DMS53 treated with DMSO at 0.1 percent for 48 hours (cell line): ENCODE data around the gene KCNS1.
"Not testable (repeated sequence)": the region's sequence is repeated elsewhere in the genome, so short reads cannot be mapped to it uniquely, and the experiment has no call there.

Source experiments
- DNase-seq: peaks from one replicate; lab custom pipeline; 2025; ENCODE audit not compliant: unreplicated experiment; lab: John Stamatoyannopoulos, UW

KCNS1 gene

DNA sequence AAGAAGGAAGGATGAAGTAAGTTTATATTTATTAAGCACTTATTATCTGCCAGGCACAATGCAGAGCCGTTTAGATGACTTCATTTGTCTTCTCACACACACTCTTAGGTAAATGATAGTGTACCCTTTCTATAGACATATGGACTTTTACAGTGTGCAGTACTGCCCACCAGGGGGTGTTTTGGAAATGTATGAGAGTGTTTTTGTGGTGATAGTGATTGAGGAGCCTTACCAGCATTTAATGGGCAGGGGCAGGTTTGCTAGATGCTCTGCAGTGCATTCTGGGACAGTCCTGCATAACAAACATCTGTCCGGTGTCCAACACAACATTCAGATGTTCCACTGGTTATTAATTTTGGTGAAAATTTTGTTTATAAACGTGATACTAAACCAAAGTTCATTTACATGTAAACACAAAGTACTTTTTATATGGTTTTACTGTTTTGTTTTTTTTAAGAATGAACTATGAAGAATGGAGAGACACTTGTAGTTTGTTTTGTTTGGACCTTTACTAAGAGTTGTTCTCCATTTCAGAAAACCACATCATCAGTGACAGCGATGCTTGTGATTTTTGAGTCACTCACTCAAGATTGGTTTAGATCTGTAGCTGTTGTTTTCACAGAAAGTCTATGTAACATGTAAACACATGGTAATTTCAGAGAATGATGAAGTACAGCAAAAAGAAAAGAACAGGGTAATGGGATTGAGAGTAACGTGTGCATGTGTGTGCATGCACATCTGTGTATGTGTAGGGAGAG, 19.9 kb downstream of the KCNS1 start:
- DNase-seq: no peak

DNA sequence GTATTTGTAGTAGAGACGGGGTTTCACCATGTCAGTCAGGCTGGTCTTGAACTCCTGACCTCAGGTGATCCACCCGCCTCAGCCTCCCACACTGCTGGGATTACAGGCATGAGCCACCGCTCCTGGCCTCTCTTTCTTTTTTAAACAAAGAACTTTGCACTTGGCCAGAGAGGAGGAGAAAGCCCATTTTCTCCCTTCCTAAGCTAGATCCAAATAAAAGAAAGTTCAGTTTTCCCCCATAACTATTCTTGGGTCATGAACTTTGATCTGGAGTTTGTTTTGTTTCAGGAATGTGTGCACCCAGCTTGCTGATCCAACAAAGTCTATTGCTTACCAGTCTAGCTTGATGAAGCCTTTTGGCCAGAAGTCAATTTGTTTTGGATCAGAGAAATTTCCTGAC, 23.4 kb downstream of the KCNS1 start:
- DNase-seq: no peak

DNA sequence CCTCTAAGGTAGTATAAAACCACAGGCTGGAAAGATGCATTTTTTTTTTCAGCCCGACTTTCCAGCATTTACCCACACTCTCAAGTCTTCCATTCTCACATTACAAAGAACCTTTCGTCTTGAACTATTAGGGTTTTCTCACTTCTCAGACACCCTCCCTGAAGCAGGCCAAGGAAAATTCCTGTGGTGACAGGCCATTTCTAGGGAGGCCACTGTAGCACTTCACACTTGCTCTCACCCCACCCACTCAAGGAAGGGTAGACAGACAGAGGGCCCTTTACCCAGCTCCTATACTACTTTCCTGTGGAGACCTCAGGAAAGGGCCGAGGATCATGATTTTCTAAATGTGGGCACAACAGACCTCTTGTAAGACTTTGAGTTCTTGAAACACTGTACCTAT, 27.7 kb downstream of the KCNS1 start:
- no peak for DNase-seq

DNA sequence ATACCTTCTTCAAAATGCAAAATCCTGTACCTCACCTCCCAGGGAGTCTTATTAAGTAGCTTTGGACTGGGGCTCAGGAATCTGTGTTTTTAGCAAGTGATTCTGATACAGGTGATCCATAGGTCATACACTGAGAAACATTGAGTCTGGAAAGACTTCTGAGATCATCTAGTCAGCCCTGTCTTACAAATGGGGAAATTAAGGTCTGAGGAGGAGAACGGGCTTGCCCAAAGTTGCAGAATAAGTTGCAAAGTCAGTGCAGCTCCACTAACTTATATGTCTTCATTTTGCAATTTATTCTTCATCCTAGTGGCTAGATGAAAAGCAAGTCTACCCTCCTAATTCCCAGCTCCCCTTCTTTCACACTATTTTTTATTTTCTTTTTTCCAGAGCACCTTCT, 28.9 kb downstream of the KCNS1 start:
- DNase-seq: no peak

DNA sequence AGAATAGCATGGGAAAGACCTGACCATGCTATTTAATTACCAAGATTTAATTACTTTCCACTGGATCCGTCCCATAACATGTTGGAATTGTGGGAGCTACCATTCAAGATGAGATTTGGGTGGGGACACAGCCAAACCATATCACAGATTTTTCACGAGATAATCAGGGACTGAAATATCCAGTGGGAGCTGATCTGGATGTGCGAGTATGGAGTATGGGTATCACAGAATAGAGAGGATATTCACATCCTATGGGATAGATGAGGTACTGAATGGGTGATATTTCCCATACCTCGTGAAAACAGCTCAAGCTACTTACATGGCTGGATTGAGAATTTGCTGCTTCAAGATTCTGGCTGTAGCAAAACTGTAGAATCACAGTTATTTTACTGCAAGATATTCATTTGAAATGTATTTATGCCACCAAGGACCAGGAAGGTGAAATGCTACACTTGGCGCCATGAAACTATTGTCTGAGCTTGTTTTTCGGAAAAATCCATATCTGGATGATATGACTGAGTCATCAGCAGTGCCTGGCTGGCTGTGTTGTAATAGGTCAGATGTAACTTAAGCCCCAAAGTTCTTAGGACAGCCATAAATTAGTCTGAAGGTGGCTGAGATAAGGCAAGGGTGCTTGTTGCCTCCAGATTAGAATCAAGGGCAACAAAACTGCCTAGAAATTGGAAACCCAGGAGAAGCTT, 29.8 kb downstream of the KCNS1 start:
- DNase-seq: no peak

DNA sequence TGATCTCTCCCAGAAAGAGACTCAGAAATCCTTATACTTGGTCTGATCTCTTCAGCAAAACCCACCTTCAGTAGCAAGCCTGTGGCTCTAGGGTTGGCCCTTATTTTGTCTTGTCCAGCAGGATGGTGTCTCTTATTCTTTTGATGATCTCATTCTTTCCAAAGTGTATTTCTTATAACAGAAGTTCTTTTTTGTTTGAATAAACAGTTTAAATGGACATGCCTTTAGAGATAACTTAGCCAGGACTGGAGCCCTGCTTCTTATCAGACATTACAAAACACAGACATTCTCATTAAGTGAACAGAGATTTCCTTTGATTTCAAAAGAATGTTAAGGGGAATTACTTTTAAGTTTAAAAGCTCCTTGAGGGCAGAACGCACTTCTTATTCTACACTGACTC, 31.7 kb downstream of the KCNS1 start:
- DNase-seq: no peak

DNA sequence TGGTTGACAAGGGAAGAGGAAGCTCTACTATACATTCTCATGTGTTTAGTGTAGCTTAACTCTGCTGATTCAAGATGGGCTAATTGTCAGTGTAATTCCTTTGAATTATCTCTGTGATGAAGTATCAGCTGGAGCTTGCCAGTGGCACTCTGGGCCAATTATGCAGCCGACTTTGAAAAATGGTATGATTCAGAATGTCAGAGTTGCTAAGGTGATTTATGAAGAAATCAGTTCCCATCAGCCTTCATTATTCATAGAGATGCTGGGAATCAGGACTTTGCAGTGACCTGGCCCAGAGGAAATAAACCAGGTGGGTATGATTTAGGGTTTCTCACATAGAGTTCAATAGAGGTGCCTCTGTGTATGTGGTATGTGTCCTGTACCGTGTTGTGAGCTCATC, 33.4 kb downstream of the KCNS1 start:
- no peak for DNase-seq

DNA sequence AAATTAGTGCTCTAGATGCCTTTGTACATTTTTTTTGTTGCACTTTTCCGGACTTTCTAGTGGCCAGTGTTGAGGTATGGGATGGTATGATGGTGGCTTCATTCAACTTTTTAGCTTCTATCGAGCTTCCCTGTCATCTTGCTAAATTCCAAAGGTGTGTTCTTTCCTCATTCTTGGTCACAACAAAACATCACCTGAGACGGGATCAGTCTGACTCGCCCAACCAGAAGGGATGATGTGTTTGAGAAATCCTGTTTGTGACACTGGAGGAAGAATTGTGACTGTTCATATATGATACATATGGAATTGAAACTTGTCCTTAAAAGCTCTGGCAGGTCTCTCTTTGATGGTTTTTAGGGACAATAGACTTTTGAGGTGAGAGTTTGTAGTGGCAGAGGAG, 33.8 kb downstream of the KCNS1 start:
- no peak for DNase-seq

DNA sequence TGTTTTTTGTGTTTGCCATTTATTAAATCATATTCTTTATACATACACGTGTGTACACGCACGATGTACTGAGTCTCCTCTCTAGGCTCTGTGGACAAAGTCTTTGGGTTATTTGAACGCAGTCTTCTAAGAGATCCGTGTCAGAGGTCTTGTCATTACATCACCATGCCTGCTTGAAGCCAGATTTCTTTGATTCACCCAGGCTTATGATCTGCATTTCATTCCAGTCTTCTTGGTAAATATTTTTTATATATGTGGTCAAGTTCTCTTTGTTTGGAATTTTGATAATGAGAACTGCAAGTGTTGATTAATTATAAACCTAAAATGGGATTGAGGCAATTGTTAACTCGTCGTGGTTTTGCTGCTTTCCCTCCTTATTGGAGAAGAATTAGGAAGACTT, 34.6 kb downstream of the KCNS1 start:
- no peak for DNase-seq

DNA sequence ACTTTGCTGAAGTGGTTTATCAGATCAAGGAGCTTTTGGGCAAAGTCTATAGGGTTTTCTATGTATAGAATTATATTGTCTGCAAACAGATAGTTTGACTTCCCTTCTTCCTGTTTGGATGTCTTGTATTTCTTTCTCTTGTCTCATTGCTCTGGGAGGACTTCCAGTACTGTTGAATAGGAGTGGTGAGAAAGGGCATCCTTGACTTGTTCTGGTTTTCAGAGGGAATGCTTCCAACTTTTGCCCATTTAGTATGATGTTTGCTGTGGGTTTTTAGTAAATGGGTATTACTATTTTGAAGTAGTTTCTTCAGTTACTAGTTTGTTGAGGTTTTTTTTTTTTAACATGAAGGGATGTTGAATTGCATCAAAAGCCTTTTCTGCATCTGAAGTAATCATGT, 36.1 kb downstream of the KCNS1 start:
- no peak for DNase-seq

DNA sequence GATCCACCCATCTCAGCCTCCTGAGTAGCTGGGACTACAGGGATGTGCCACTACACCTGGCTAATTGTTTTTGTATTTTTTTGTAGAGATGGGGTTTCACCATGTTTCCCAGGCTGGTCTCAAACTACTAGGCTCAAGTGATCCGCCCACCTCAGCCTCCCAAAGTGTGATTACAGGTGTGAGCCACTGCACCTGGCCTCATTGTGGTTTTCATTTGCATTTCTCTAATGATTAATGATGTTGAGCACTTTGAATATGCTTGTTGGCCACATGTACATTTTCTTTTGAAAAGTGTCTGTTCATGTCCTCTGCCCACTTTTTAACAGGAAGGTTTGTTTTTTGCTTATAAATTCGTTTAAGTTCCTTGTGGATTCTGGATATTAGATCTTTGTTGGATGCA, 37.8 kb downstream of the KCNS1 start:
- not testable (repeated sequence) for DNase-seq

DNA sequence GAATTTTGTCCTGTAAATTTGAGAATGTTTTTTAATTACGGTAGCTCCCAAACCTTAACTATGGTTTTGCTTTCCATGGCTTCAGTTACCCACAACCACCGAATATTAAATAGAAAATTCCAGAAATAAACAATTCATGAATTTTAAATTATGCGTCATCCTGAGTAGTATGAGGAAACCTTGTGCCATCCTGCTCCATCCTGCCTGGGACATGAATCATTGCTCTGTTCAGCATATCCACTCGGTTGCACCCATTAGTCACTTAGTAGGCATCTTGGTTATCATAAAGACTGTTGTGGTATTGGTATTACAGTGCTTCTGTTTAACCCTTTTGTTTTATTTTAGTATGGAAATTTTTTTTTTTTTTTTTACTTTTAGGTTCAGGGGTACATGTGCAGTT, 39.7 kb downstream of the KCNS1 start:
- no peak for DNase-seq

DNA sequence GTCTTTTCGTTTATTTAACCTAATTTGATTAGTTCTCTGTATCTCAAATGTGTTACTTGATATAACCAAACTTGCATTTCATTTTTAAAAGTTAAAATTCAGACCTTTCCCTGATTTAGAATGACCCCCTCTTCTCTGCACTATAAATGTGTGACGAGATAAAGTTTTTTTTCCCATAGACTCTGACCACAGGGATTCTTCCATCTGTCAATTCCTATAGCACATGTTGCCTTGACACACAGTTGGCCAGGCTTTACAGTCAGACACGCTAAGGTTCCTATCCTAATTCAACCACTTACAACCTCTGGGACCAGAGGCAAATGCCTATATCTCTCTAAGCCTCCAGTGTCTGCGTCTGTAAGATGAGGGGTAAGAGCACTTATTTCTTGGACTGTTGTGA, 40.6 kb downstream of the KCNS1 start:
- no peak for DNase-seq

DNA sequence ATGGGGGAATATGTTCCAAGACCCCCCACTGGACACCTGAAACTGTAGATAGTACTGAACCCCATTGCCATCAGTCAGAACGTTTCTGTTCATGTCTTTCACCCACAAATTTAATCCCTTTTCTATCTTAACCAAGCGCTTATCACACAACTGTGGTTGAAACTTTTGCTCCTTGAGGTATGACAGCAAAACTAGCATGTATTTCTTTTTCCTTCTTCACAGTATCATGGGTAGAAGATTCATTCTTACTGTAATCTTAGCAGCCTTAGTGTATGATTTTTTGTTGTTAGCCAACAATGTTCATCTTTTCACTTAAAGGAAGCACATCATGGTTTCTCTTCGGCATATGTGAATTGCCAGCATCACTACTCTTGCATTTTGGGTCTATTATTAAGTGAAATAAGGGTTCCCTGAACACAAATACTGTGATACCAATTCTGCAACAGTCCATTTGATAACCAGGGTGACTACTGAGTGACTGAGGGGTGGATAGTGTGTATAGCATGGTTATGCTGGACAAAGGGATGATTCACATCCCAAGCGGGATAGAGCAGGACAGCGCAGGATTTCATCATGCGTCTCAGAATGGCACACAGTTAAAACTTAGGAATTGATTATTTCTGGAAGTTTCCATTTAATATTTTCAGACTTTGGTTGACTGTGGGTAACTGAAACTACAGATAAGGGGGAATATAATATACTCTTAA, 41.8 kb downstream of the KCNS1 start:
- DNase-seq: no peak

DNA sequence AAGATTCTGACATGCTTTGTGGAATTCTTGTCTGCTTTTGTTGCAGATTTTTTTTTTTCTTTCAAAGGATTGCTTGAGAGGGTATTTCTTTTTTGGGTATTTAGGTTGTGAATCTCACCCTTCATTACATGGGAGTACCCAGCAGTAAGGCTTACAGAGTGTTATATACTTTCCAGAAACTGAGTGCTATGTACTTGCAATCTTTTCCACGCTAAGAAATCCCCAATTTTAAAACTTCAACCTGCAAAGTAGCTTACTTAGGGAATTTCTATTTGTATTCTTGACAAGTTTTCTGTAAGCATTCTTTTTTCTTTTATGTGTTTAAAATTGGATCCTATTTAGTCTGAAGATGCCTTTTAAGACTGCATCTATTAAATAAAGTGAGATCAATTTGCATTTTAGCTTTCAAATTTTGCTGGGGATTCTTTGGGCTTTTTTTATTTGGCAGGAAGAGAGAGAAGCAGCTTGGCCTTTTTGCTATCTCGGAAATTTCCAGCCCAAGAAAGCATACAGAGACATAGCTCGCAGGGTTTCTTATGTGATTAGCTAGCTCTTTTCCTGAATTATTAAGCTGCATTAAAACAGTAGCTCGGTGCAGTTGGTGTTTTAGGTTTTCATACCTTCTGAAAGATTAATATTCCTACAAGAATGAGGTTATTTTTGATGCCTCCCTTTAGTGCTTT, 42.6 kb downstream of the KCNS1 start:
- DNase-seq: no peak

DNA sequence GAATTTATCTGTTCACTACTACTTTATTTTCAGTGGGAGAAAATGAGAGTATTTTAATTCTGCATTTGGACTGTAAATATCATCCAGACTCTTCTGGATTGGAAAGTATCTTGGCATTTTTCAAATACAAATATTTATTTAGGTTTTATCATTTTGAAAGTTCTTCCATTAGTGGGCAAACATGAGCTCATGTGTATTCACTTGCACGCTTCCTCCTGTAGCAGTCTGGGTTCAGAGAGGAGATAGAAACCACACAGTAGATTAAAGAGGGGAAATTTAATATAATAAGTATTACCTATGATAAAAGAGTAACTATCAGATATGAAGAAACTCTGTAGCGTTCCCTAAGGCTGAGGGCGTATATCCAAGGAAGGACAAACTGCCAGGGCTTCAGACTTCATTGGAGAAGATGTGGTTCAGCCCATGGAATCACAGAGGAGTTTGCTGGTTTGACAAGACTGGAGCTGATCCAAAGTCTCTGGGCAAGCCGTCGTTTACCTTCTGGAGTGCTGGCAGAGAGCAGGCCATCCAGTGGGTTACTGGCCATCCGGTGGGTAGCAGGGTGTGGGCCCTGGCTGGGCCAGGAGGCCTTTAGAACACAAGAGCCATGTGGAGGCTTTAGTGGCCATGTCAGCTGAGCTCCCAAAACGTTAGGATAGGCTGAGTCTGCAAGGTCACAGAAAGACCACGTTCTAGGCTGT, 44.3 kb downstream of the KCNS1 start:
- no peak for DNase-seq

DNA sequence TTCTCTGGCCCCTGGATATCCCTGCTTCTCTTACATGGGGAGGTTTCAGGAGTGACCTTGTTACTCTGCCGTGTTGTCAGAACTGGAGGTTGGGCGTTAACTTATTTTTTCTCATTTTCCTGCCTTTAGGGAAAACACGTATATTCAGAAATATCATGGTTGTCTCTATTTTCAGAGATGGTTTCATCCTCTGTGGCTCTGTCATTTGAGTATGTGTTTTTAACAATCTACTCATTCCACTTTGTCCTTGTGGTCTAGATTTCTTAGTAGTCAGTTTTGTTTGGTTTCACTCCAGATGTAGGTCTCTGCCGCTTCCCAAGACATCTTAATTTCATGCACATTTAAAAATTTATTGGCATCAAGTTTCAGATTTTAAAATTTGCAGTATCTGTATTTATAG, 45.9 kb downstream of the KCNS1 start:
- DNase-seq: no peak

DNA sequence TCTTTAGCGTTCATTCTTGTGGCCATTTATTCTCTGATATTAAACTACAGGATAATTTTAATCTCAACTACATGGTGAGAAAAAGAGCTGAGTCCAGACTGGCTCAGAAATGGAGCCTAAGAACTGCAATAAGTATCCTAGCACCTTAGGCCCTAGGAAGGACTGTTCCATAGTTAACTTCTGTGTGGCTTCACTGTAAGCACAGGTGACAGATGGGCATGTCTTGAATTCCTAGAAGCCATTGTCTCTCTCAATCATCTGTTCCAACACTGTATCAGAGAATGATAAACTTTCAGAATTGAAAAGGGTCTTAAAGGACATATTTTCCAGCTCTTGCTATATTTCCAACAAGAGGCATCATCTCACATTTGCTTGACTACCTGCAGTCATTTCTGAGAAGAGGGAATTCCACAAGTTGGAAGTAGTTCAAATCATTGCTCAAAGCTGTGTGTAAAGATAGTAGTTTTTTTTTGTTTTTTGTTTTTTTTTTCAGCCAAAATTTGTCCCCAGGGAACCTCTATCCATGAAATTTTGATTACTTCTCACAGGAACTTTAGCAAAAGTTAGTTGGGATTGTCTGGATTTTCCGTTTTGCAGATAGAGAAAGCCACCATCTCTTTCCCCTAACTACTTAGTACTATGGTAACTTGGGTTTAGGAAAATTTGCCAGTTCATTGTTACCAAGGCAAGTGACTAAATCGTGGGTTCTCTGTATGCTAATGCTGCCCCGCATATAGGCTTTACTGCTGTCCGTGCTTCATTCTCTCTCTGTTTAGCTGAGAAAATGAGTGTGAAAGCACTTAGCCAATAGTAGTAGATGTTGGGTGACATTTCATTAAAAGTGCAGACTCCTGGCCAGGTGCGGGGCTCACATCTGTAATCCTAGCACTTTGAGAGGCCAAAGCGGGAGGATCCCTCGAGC, 47.2 kb downstream of the KCNS1 start:
- no peak for DNase-seq

DNA sequence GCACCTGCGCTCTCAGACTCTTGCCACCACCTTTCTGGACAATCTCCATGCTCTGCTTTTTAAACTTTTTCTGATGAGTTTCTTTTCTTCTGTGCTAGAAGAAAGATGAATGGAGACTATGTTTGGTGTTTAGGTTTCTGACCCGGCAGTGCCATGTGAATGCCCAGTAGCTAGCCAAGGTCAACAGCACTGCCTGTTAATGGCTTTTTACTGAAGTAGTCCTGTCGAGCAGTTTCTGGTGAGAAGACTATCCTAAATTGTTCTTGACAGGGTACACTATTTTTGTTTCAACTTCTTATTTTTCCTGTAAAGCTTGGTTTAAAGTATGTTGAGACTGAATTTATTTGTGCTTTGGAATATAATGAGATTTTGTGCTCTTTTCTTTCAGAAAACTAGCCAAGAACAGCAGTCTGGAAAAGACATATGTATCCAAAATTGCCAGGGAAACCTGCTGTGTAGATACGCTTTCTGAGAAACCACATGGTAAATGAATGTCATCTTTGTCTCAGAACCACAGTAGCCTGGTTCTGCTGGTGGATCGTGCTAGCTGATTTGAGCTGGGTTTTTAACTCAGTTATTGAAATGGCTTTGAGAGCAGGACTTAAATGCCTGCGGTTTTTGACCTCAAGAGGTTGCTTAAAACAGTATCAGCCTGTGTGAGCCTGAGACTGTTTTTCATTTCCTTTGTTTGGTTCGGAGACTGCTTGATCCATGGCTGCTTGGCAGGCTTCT, 48.1 kb downstream of the KCNS1 start:
- DNase-seq: no peak
